KMS-11 (cell line): ENCODE results near the gene SEC11C.

Source experiments
- H2AFZ ChIP-seq: fragments of 200-600 bp; sonication (generic); 2 replicates; pipeline ENCODE4 v1.6.1; 2016; ENCODE audit warnings: antibody characterized with exemption, mixed run types, low read depth
- H3K27ac ChIP-seq: fragments of 200-600 bp; sonication (generic); 2 replicates; pipeline ENCODE4 v1.6.1; 2016; ENCODE audit warnings: mild to moderate bottlenecking, mixed run types
- H3K27me3 ChIP-seq: fragments of 200-600 bp; sonication (generic); 2 replicates; pipeline ENCODE4 v1.6.1; 2017; ENCODE audit warnings: mild to moderate bottlenecking, low read depth, mixed run types, moderate library complexity; ENCODE audit not compliant: insufficient read depth
- H3K36me3 ChIP-seq: fragments of 200-600 bp; sonication (generic); 2 replicates; pipeline ENCODE4 v1.6.1; 2017; ENCODE audit warnings: mild to moderate bottlenecking, mixed run types; ENCODE audit not compliant: insufficient read depth
- H3K4me1 ChIP-seq: fragments of 200-600 bp; sonication (generic); 2 replicates; pipeline ENCODE4 v1.6.1; 2016; ENCODE audit warnings: mild to moderate bottlenecking, low read depth, mixed run types; ENCODE audit not compliant: poor library complexity, severe bottlenecking
- H3K4me2 ChIP-seq: fragments of 200-600 bp; sonication (generic); 2 replicates; pipeline ENCODE4 v1.7.0; 2016; ENCODE audit warnings: mild to moderate bottlenecking, mixed run types
- H3K4me3 ChIP-seq: fragments of 200-600 bp; sonication (generic); IDR thresholded peaks from 2 replicates; pipeline ENCODE4 v1.6.1; 2017; ENCODE audit warnings: low read depth, low read length, mixed read lengths; ENCODE audit not compliant: insufficient read depth
- H3K79me2 ChIP-seq: fragments of 200-600 bp; sonication (generic); 2 replicates; pipeline ENCODE4 v1.6.1; 2016; ENCODE audit warnings: low read depth, mixed run types; ENCODE audit not compliant: insufficient read depth
- H3K9ac ChIP-seq: fragments of 200-600 bp; sonication (generic); 2 replicates; pipeline ENCODE4 v1.6.1; 2016; ENCODE audit warnings: mild to moderate bottlenecking, mixed run types
- H4K20me1 ChIP-seq: fragments of 200-600 bp; sonication (generic); 2 replicates; pipeline ENCODE4 v1.6.1; 2016; ENCODE audit warnings: mild to moderate bottlenecking, mixed run types; ENCODE audit not compliant: insufficient read depth
- CTCF ChIP-seq: fragments of 200-600 bp; sonication (generic); conservative IDR thresholded peaks from 2 replicates; pipeline ENCODE4 v1.6.1; 2017; ENCODE audit warnings: low read depth, mild to moderate bottlenecking, antibody characterized with exemption, low read length, moderate library complexity, mixed read lengths

SEC11C gene

GRCh38 chr18:59139615-59140301 lies at the start of gene SEC11C:
Gene SEC11C (plus strand): TSS chr18:59139884. CDS start chr18:59139949, 65 bp downstream.
- peak within 1 kb of the TSS; percentile 89 for H3K4me3 ChIP-seq
- H3K9ac ChIP-seq, result peak within 1 kb of the TSS; percentile 95
- H3K4me1 ChIP-seq, result peaks cover 40% of the 10 kb centered on the region
- no peak for TF ChIP-seq CTCF
- peak within 1 kb of the TSS; percentile 58 for H2AFZ ChIP-seq
- H3K27me3 ChIP-seq, result no peaks in the 10 kb centered on the region
- H3K79me2 ChIP-seq, result peaks cover 52% of the 10 kb centered on the region
- H4K20me1 ChIP-seq, result peaks cover 6% of the 10 kb centered on the region; the same call in 1 of the 2 replicates
- H3K27ac ChIP-seq, result peak within 1 kb of the TSS; percentile 89
- H3K36me3 ChIP-seq, result no peaks in the 10 kb centered on the region; the same call in 1 of the 2 replicates
- peak within 1 kb of the TSS; percentile 100 for H3K4me2 ChIP-seq

DNA sequence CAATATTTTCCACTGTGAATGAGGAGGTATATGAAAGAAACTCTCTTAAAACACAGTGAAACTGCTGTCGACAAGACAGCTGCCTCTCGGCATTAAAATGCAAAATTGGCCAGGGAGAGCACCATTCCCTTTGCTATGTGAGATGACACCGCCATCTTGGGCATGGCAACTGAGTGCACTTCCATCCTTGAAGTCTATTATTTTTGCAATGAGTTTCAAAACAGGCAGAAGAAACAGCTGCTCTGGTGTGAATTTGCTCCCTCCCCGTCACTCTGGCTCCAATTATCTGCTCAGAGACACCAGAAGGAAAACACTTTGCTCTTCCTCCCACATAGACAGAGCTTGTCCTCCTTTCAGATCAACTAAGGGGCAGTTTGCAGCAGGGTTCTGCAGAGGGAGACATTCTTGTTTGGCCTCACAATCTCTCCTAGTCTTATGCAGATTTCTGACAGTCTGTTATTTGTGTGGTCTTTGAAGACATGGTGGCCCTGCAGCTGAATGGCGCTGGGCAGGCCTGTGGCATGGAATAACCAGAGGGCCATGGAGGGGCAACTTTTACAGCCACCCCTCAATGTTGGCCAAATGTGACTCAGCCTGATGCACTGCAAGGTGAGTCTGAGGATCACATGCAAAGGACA lies 48.6 kb upstream of the SEC11C start:
- Histone ChIP-seq H2AFZ (no peak overlapping the region), H3K27me3 (no peaks in the 10 kb centered on the region), H3K4me1 (peaks cover 43% of the 10 kb centered on the region), H3K27ac (no peak overlapping the region), H3K4me3 (no peak overlapping the region), H3K4me2 (no peak overlapping the region), H4K20me1 (no peaks in the 10 kb centered on the region), H3K79me2 (no peaks in the 10 kb centered on the region), H3K9ac (no peak overlapping the region), H3K36me3 (no peaks in the 10 kb centered on the region)
- no peak for TF ChIP-seq CTCF

GRCh38 chr18:59093668-59094067 lies 46.0 kb upstream of the SEC11C start:
- no peaks in the 10 kb centered on the region for H3K27me3 ChIP-seq
- no peak overlapping the region for H3K9ac ChIP-seq
- no peak overlapping the region for H3K27ac ChIP-seq
- no peaks in the 10 kb centered on the region for H4K20me1 ChIP-seq
- no peak for TF ChIP-seq CTCF
- H3K4me2 ChIP-seq, result no peak overlapping the region
- H3K79me2 ChIP-seq, result no peaks in the 10 kb centered on the region
- no peak overlapping the region for H3K4me3 ChIP-seq
- H3K36me3 ChIP-seq, result no peaks in the 10 kb centered on the region
- H2AFZ ChIP-seq, result no peak overlapping the region
- H3K4me1 ChIP-seq, result peaks cover 17% of the 10 kb centered on the region

GRCh38 chr18:59094569-59094968 lies 45.1 kb upstream of the SEC11C start:
- Histone ChIP-seq H3K4me2 (no peak overlapping the region), H3K27me3 (no peaks in the 10 kb centered on the region), H3K4me1 (peaks cover 9% of the 10 kb centered on the region), H3K27ac (no peak overlapping the region), H4K20me1 (no peaks in the 10 kb centered on the region), H3K4me3 (no peak overlapping the region), H3K36me3 (no peaks in the 10 kb centered on the region), H3K9ac (no peak overlapping the region), H3K79me2 (no peaks in the 10 kb centered on the region), H2AFZ (no peak overlapping the region)
- TF ChIP-seq CTCF, result no peak
